NCI-H146 treated with DMSO at 0.1 percent for 48 hours (cell line): ENCODE measurements around the gene CFAP251.

Source experiments
- DNase-seq: peaks from one replicate; lab custom pipeline; 2025; ENCODE audit not compliant: unreplicated experiment; lab: John Stamatoyannopoulos, UW

Gene CFAP251

GRCh38 chr12:121942145-121942718, 23.8 kb downstream of the CFAP251 start:
- no peak for DNase-seq

GRCh38 chr12:121943926-121944325, 25.5 kb downstream of the CFAP251 start:
- no peak for DNase-seq

DNA sequence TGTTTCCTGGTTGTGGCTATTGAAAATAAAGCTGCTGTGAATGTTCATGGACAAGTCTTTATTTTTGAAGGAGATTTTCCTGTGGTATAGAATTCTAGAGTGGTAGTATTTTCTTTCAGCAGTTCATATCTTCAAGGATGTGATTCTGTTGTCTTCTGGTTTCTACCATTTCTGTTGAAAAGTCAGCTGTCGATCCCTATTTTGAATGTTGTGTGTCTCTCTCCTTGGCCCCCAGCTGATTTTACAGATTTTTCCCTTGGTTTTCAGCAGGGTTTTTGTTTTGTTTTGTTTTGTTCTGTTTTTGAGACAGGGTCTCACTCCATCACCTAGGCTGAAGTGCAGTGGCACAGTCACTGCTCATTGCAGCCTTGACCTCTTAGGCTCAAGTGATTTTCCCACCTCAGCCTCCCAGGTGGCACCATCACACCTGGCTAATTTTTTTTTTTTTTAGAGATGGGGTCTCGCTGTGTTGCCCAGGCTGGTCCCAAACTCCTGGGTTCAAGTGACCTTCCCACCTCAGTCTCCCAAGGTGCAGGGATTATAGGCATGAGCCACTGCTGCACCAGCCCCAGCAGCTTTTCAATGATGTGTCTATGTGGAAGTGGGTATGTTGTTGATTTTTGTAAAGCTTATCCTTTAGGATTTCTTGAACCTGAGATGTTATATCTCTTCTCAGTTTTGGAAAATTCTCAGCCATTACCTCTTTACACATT, 28.1 kb downstream of the CFAP251 start:
- DNase-seq: no peak

DNA sequence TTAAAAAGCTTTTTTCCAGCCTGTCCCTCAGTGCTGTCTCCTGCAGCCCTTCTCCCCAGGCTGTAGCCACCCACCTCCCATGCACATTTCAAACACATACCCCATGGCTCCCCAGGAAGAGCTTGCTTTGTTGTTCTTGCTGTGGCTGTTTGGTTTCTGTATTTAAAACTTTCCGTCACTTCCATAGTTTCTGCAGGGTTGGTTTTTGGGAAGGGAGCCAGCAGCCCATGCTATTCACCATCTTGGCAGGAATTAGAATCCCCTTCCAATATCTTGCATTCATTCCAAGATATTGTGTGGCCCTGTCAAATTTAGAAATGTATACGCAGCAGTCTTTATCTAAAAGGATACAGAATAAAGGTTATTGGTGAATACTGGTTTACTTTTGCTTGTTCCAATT, 29.6 kb downstream of the CFAP251 start:
- no peak for DNase-seq

GRCh38 chr12:121949648-121950397, 31.4 kb downstream of the CFAP251 start:
- DNase-seq: no peak

- DNase-seq: no peak
Observed at GRCh38 chr12:121953117-121953692, 34.8 kb downstream of the CFAP251 start.

DNA sequence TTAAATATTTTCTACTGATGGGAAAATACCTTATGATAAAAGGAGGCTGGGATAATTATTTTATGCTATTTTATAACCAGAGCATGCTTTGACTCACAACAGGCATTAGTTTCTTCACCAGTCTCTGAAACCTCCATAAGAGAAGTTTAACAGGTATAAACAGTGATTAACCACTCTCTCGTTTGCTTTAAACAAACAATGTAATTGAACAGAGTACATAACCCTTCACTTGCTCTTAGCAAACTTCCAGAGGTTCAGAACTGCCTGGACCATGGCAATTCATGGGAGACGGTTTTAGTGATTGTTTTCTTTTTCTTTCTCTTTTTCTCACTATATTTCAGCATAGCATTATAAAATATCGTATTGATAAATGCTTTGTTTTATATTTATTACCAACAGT, 35.3 kb downstream of the CFAP251 start:
- DNase-seq: no peak

- peak; percentile 5 for DNase-seq
Observed at GRCh38 chr12:121955258-121956237, 37.2 kb downstream of the CFAP251 start.

DNA sequence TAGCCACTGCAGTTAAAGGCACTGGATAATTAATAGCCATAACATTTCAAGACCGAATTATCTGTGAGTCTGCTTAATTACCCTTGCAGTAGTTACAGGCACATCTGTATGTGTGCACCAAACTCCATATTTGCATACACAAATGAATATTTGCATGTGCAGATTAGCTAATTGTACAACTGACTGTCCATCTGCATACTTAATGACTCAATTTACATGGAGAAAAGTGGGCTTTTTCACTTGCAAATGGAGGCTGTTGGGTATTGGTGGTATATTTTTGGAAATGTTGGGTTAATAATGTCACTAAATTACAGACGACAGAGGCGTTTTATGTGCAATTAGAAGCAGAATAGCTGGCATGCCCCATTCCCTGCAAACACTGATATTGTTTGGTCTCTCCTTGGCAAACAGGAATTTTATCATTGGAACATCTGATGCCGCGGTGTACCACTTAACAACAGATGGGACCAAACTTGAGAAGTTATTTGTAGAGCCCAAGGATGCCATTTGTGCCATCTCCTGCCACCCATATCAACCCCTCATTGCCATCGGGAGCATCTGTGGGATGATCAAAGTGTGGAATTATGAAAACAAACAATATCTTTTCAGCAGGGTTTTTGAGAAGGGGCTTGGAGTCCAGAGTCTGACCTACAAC, 39.6 kb downstream of the CFAP251 start:
- DNase-seq: peak; percentile 48

DNA sequence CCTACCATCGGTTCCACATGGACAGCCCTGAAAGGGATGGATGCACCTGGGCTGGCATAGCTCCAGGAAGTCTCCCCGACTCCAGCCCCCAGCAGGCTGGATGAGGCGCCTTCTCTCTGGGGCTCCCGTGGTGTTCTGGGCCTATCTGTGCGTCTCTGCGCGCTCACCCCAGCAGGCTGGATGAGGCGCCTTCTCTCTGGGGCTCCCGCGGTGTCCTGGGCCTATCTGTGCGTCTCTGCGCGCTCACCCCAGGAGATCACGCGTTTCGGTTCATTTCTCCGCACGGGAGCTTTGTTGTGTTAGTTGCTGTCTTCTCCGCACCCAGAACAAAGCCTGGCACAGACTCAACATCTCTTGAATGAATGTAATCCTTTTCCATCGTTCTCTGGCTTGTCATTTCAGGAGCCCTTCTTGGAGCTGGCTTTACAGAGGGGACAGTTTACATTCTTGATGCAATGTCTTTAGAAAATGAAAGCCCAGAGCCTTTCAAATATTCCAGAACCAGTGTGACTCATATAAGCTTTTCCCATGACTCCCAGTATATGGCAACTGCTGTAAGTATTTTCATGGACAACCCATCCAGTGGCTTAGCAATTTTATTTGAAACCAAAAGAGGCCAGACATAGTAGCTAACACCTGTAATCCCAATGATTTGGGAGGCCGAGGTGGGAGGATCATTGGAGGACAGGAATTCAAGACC, 40.3 kb downstream of the CFAP251 start:
- peak; percentile 71 for DNase-seq

DNA sequence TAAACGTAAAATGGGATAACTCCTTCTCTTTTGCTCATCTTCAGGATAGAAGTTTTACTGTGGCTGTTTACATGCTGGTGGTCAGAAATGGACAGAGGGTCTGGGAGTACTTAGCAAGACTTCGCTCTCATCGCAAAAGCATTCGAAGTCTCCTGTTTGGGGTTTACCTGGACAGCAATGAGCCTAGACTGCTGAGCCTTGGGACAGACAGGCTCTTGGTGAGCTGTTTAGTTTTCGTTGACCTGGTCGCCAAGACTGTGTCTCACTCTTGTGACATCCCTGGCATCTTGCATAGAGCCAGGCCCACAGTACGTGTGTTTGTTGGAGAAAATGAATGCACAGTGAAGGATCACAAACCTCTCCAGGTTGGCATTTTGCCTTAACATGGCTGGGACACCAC, 42.1 kb downstream of the CFAP251 start:
- DNase-seq: no peak

- DNase-seq: no peak
Observed at GRCh38 chr12:121961195-121961879, 42.9 kb downstream of the CFAP251 start.

DNA sequence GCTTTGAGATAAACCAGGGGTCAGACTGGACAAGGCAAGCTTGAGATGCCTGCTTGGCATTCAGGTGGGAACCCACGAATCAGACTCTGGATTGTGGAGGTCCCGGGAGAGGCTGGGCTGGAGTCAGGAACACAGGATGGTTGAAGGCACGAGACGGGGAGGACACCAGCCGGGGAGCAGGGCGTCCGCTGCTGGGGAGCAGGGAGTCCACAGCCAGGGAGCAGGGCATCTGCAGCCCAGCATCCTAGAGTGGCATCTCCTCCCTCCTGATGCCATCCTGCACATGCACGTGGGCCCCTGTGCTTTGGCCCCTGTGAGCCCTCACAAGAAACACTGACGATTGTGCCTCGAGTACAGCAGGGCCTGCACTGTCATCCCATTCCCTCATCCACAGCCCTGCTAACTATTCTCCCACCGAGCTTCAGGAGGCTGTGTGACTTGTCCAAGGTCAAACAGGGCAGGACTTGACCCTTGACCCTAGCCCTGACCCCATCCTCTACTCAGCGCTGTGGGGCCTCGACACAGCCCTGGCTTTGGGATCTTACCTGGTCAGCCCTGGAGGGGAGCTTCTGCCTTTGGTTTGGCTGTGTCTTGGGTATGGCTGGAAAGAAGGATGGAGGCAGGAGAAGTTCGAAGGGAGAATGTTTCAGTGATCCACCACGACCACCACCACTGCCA, 45.1 kb downstream of the CFAP251 start:
- DNase-seq: no peak

DNA sequence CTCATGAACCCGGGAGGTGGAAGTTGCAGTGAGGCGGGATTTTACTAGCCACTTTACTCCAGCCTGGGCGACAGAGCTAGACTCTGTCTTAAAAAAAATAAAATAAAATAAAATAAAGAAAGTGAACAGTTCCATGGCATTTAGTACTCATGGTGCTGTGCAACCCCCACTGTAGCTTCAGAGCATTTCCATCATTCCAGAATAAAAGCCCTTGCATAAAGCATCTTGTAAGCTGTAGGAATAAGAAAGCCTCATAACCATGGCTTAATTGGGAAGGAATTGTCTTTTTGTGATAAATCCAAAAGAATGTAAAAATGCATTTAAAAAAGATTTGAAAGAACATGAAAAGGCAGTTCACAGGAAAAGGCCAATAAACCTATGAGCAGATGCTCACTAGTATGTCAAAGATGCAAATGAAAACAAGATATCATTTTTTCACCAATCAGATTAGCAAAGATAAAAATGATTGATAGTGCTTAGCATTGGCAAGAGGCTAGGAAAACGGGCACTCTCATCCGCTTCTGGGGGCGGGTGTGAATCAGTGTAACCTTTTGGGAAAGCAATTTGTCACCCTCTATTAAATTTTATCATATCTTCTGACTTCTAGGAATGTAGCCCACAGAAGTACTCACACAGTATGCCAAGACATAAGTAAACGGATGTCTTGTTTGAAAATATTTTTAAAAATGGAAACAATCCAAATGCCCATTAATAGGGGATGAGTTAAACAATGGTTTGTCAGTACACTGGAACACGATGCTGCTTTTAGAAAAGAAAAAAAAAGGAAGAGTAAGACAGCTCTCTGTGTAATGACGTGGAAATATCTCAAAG, 46.6 kb downstream of the CFAP251 start:
- DNase-seq: no peak

DNA sequence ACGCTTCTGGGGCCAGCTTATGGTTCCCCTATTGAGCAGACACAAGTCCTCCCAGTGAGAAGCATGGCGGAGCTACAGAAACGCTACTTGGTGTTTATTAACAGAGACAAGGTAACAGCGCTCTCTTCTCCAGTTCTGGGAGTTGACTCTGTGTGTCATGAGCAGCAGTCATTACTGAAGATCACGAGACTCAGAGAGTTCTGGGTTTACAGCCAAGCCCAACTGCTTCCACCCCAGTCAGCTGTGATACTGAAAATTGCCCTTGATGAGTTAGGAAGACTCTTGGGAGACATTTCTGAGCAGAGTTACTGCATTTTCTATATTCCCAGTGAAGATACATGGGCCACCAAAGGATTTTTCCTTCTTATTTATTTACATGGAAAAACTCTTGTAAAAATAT, 48.6 kb downstream of the CFAP251 start:
- DNase-seq: no peak

GRCh38 chr12:121968876-121969275, 50.5 kb downstream of the CFAP251 start:
- no peak for DNase-seq

DNA sequence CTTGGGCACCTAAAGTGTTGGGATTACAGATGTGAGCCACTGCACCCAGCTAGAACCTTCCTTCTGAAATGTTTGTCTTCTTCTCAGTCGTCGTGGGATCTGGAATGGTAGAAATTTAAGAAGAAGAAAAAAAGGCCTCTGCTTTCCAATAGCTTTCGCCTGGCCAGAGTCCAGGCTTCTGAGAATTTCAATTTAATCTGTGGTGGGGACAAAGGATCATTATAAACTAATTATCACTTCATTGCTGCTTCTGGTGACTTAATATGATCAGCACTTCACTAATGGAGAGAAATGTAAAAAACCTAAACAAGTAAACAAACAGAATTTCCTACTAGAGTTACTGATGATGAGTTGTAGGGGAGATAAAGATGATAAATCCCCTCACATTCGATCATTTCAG, 51.3 kb downstream of the CFAP251 start:
- DNase-seq: no peak
